Kidney tubule cell (primary cell): ENCODE results near the gene FBXL7.
A peak's percentile ranks its signal among the peaks of the same experiment; 100 is the strongest.

Source experiments
- DNase-seq: peaks from one replicate; pipeline ENCODE4 v3.0.0-alpha.2; 2018; ENCODE audit warnings: low spot score

Gene FBXL7

GRCh38 chr5:15774632-15775031, 274.7 kb downstream of the FBXL7 start:
- DNase-seq, result no peak

DNA sequence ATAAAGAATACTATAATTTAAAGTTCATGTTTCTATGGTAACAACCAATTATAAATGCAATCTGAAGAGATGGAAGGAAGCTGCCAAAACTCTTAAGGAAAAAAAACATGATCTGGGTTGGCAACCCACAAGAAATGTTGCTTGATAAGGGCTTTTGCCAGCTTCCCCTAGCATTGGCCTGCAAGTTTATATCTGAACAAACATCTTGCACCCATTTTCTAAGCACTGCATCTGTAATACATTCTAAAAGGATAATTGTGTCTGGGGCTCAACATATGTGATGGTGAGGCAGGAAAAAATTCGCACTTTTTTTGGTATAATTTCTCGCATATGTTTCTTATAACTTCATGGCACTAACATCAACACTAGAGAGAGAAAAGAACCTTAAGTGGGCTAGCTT, 276.4 kb downstream of the FBXL7 start:
- no peak for DNase-seq

DNA sequence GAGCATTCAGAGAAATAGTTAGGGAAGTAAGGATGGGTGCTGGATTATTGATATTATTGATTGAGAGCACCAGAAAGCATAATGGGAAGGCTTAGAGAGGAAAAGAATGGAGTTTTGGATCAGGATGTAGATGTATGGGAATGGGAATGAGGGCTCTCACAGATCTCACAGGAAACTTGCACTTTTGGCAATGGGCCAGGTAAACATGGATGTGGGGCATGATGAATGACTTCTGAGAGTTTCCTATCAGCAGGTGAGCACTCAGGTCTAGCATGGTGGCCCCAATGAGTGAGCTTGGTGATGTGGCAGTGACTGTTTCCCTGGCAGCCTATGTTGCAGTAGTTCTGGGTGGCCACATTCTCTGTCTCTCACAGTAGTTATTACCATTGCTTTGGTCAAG, 283.8 kb downstream of the FBXL7 start:
- DNase-seq, result no peak

DNA sequence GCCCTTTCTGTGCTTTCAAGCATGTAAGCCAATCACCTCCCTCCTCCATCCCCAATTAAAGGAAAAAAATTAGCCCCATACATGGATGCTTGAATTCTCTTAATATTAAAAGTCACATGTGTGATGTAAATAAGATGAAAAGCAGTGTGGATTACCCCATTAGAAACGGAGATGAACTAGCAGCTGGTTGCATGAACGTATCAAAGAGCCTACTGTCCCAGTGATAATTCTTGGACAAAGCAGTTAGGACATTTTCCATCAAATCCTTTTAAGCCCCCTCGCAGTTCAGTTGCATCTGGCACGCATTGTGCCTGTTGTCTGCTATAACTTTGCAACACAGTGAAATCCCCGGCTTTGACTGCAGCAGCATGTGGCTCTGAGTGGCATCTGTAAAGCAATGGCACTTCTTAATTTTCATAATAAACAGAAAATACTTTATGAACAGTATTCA, 285.6 kb downstream of the FBXL7 start:
- no peak for DNase-seq

DNA sequence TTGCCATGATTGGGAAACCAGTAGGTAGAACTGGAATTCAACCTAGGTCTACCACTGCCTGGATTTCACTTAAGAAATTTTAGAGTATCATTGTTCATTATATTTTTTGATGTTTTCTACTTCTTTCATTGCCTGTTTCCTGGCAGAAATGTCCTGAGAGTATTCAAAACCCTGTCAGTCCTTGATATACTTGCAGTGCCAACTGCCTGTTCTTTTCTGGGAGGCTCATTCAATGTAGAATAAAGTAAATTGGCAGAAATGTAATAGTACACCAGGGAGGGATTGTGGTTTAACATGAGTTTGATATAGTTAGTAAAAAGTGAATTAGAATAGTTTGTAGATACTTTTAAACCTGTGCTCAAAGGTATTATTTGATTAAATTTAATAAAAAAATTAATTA, 286.3 kb downstream of the FBXL7 start:
- no peak for DNase-seq

- no peak for DNase-seq
These were observed 286.9 kb downstream of the FBXL7 start for GRCh38 chr5:15786884-15787283.

GRCh38 chr5:15787681-15788080, 287.7 kb downstream of the FBXL7 start:
- DNase-seq, result no peak

DNA sequence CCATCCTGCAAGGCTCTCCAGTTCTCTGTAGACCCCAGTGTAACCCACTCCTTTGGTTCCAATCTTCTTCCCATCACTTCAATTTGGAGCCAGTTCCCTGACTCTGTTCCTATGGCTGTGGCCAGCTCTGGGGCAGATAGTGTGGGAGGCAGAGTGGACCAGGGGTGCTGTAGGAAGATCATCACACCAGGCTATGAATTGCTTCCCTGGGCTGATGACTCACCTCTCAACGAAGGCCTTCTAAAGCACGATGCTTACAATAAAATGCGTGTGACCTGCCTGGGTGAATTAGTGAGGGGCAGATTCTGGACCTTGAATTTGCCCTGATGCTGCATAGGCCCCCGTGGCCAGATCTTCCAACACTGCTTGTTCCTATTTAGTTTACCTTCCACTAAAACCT, 289.7 kb downstream of the FBXL7 start:
- no peak for DNase-seq

GRCh38 chr5:15790446-15791018, 290.6 kb downstream of the FBXL7 start:
- DNase-seq, result peak; percentile 22

GRCh38 chr5:15791274-15791673, 291.3 kb downstream of the FBXL7 start:
- no peak for DNase-seq

DNA sequence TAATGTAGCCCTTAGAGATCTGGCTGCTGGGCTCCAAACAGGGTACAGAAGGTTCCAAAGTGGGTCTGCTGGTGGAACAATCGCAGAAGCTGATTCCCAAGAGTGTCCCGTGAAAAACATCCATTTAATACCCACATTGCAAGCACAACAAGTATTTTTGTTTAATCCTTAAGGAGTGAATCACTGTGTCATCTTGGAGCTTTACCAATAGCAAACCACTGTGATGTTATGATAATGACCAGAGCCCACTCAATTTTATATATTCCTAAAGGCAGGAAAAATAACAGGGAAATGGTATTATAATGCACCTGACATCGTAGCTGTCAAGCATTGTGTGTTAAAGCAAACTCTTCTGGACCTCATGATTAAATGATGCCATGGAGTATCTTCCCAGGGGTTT, 291.9 kb downstream of the FBXL7 start:
- no peak for DNase-seq

DNA sequence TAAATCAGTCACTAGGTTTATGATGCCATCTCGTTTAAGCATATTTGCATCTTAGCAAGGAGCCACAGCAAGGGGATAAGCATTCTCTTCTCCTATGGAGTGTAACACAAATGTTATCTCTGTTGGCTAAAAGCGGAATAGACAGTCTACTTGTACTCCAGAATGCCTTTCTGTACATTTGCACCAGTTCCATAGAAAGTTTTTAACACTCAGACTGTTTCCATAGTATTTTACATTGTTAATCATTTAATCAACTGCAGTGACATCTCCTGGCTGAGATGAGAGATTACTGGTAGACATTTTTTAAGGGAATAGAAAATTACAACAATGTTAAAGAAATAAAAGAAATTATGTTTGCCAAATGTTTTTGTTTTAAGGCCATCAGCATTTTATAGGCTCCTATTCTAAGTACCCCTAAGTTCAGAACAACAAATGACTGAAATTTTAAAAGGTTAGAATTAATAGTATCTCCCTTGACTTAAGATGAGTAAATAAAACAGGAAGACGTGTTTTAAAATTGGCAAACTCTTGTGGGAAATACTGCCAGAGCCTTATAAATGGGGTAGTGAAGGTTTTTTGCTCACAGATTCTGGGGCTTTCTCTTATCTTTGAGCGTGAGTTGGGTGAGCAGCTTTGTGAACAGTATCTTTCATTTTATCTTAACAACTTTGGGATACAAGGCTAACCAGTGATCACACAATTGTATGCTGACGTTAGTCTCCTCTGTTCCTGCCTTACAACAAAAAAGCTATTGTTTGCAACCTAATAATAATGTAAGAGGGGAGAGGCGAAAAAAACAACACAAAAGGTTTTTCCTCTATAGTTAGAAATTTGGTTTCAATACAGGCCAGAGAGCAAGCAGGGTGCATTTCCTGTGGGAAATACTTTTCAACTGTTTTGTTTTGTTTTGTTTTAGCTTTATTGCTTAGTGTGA, 294.3 kb downstream of the FBXL7 start:
- DNase-seq, result peak; percentile 3

GRCh38 chr5:15796096-15796495, 296.1 kb downstream of the FBXL7 start:
- no peak for DNase-seq

GRCh38 chr5:15796557-15796956, 296.6 kb downstream of the FBXL7 start:
- no peak for DNase-seq

DNA sequence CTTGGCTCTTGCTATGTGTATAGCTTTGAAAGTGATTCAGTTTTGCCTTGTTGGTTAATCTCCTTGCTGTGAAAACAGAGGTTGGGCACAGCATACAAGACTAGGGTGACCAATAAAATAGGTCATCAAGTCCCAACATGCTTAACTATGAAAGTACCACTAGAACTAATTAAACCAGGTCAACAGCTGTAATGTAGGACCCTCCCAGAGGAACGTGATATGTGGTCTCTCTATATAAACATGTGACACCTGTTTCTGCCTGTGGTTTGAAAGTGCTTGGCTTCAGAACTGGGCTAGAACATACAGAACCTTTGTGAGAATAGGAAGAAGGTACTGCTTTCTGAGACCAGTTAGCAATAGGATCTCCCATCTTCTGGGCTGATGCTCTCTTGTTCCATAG, 297.1 kb downstream of the FBXL7 start:
- DNase-seq, result no peak

- DNase-seq, result no peak
These were observed 298.0 kb downstream of the FBXL7 start for GRCh38 chr5:15798006-15798405.

GRCh38 chr5:15799014-15799413, 299.0 kb downstream of the FBXL7 start:
- DNase-seq, result no peak

GRCh38 chr5:15799612-15800011, 299.6 kb downstream of the FBXL7 start:
- DNase-seq, result no peak

DNA sequence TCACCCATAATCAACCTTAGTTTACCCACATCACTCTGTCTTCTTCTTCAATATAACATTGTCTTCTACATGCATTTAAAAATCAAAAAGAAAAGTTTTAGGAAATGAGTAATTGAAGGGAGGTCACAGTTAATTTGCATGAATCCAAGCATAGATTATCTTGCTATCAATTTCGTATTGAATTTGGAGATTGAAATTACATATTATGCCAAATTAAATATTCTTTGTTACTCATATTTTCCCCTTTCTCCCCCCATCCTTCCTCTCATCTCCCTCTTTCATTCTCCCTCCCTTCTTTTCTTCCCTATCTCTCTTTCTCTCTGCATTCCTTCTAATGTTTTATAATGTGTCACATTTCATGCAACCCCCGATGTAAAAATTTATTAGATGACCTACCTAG, 303.3 kb downstream of the FBXL7 start:
- no peak for DNase-seq

GRCh38 chr5:15806613-15807012, 306.6 kb downstream of the FBXL7 start:
- no peak for DNase-seq

DNA sequence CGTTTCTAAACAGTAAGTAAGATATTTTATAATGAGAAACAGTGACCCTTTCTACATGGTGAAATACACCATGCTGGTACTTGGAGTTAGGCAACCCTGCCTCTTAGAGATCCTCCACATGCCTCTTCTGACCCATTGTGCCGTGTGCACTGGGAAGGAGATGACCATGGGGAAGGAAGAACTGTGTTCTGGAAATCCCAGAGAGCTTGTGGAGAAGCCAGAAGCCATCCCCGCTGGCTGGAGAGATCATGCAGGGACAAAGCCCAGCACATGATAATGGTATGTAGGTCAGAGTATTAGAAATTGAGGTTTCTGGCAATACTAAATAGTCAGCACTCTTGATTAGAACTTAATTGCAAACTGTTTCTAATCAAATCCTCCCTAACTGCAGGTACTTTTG, 307.3 kb downstream of the FBXL7 start:
- DNase-seq, result no peak

DNA sequence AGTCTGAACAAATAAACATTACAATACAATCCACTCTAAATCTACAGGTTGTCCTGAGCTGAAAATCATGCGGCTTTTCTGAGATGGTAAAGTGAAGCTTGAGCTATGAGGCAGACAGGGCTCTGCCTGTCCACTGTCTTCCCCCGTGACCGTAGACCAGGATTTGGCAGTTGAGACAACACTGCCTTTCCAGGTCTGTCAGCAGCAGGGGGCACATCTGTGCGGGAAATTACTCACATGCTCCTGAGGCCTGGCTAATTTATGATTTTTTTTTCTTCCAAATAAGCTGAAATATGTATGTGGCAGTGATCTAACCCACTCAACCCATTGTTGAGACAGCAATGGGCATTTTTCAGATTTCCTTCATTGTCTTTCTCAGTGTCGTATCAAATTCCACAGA, 307.9 kb downstream of the FBXL7 start:
- DNase-seq, result no peak

- DNase-seq, result no peak
These were observed 308.6 kb downstream of the FBXL7 start for GRCh38 chr5:15808577-15808976.

GRCh38 chr5:15819617-15820016, 319.6 kb downstream of the FBXL7 start:
- no peak for DNase-seq
